ENCODE data around the gene XKRX.
A peak's percentile ranks its signal among the peaks of the same experiment; 100 is the strongest.

XKRX gene

DNA sequence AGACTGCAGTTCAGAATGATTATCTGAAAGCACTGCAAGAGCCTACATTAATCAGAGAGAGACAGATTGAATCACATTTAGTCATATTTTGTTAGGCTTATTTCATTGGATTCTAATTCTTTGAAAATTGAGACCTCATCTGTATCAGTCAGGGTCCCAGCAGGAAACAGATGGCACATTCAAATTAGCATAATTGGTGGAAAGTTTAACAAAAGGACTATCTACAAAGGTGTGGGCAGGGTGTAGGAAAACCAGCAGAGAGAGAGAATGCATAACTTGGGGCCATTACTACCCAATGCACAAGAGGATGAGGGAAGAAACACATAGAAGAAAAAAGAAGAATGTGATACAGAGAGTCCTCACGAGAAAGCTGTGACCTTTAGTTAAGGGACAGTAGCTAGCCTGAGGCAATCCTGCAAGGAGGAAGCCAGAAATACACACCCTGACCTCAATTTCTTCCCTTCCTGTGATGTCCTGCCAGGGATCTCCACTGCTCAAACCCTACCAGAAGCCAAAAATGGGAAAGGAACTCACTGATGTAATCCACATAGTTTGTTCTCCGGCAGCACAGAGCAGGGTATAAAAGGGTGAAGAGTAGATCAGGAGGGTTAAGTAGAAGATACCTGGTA lies 17.7 kb upstream of the XKRX start:
- no peak for TF ChIP-seq PAX5 (IDR thresholded peaks at IDR 0.05; ENCODE audit: insufficient read depth, low read length, severe bottlenecking)
- no peak for TF ChIP-seq POLR2AphosphoS5 (IDR thresholded peaks at IDR 0.05; ENCODE audit: low read depth, low read length)
- no peak for TF ChIP-seq SPI1 (IDR thresholded peaks at IDR 0.05; ENCODE audit: low read depth, low read length)
- no peak for TF ChIP-seq TAF1 (IDR thresholded peaks at IDR 0.05; ENCODE audit: low read depth, low read length)
- no peak for TF ChIP-seq POU2F2 (IDR thresholded peaks at IDR 0.05; ENCODE audit: low read depth, low read length)
- TF ChIP-seq POLR2A (IDR thresholded peaks at IDR 0.05; ENCODE audit: low read depth, low read length) = no peak
- no peak for FAIRE-seq
- no peak for DNase-seq (ENCODE audit: insufficient read length, low spot score)

GRCh38 chrX:100944601-100945000 lies 15.9 kb upstream of the XKRX start:
- TF ChIP-seq SPI1 (IDR thresholded peaks at IDR 0.05; ENCODE audit: low read depth, low read length) (no peak), POLR2AphosphoS5 (IDR thresholded peaks at IDR 0.05; ENCODE audit: low read depth, low read length) (no peak), POLR2A (IDR thresholded peaks at IDR 0.05; ENCODE audit: low read depth, low read length) (no peak), POU2F2 (IDR thresholded peaks at IDR 0.05; ENCODE audit: low read depth, low read length) (no peak), TAF1 (IDR thresholded peaks at IDR 0.05; ENCODE audit: low read depth, low read length) (no peak), PAX5 (IDR thresholded peaks at IDR 0.05; ENCODE audit: insufficient read depth, low read length, severe bottlenecking) (no peak)
- DNase-seq (ENCODE audit: insufficient read length, low spot score) (no peak), FAIRE-seq (no peak)

- TF ChIP-seq SPI1 (IDR thresholded peaks at IDR 0.05; ENCODE audit: low read depth, low read length) (no peak), POLR2AphosphoS5 (IDR thresholded peaks at IDR 0.05; ENCODE audit: low read depth, low read length) (no peak), POLR2A (IDR thresholded peaks at IDR 0.05; ENCODE audit: low read depth, low read length) (no peak), PAX5 (IDR thresholded peaks at IDR 0.05; ENCODE audit: insufficient read depth, low read length, severe bottlenecking) (no peak), POU2F2 (IDR thresholded peaks at IDR 0.05; ENCODE audit: low read depth, low read length) (no peak), TAF1 (IDR thresholded peaks at IDR 0.05; ENCODE audit: low read depth, low read length) (no peak)
- FAIRE-seq = peak; percentile 16
- no peak for DNase-seq (ENCODE audit: insufficient read length, low spot score)
These were observed 10.6 kb upstream of the XKRX start for GRCh38 chrX:100939333-100939732.

DNA sequence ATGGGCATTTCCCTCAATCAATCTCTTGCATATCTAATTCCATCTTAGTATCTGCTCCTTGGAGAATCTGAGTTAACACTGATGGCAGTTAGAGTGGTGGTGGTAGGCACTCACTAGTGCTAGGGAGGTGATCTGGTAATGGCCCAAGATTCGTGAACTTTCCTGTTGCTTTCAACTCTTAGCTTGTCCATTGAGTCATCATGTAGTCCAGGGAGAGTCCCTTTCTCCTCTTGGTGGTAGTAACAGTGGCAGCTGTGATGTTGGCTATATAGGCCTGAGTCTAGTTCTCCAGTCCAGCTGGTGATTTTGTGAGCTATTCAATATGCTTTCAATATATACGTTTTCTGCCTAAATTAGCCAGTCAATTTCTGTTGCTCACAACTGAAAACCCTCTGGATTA lies 7.0 kb upstream of the XKRX start:
- TF ChIP-seq POU2F2 (IDR thresholded peaks at IDR 0.05; ENCODE audit: low read depth, low read length) (no peak), SPI1 (IDR thresholded peaks at IDR 0.05; ENCODE audit: low read depth, low read length) (no peak), POLR2A (IDR thresholded peaks at IDR 0.05; ENCODE audit: low read depth, low read length) (no peak), TAF1 (IDR thresholded peaks at IDR 0.05; ENCODE audit: low read depth, low read length) (no peak), POLR2AphosphoS5 (IDR thresholded peaks at IDR 0.05; ENCODE audit: low read depth, low read length) (no peak), PAX5 (IDR thresholded peaks at IDR 0.05; ENCODE audit: insufficient read depth, low read length, severe bottlenecking) (no peak)
- DNase-seq (ENCODE audit: insufficient read length, low spot score) (no peak), FAIRE-seq (no peak)

- no peak for TF ChIP-seq PAX5 (IDR thresholded peaks at IDR 0.05; ENCODE audit: insufficient read depth, low read length, severe bottlenecking)
- no peak for TF ChIP-seq POLR2AphosphoS5 (IDR thresholded peaks at IDR 0.05; ENCODE audit: low read depth, low read length)
- TF ChIP-seq SPI1 (IDR thresholded peaks at IDR 0.05; ENCODE audit: low read depth, low read length) = no peak
- TF ChIP-seq TAF1 (IDR thresholded peaks at IDR 0.05; ENCODE audit: low read depth, low read length) = no peak
- no peak for TF ChIP-seq POU2F2 (IDR thresholded peaks at IDR 0.05; ENCODE audit: low read depth, low read length)
- no peak for TF ChIP-seq POLR2A (IDR thresholded peaks at IDR 0.05; ENCODE audit: low read depth, low read length)
- FAIRE-seq = no peak
- no peak for DNase-seq (ENCODE audit: insufficient read length, low spot score)
These were observed 3.2 kb upstream of the XKRX start for GRCh38 chrX:100931925-100932285.

DNA sequence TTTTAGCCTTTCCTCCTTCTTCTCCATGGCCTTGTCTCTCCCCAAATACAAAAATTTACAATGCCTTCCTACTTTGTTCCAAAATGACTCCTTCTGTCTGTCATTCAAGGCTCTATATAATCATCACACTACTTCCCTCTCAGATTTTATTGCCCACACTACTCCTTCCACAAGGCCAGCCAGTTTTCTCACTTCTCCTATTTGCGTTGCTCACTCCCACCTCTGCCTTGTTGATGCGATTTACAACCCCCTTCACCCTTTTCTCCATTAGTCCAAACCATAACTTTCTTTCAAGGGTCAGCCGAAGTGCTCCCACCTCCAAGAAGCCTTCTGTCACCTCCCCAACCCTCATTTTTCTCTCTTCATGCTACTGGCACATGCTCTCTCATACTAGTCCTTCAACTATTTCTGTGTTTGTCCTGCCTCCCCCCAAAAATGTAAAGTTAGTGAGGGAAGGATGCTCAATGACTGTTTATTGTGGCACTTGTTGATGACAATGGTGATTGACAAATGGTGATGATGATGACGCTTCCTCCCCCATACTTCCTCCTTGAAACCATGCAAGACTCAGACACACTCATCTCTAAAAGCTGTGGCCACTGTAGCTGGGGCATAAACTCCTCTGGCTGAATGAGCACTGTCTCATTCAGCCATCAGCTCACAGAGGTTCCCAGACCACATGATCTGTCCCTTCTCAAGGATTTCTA lies 2.7 kb upstream of the XKRX start:
- peak; percentile 93 for FAIRE-seq
- TF ChIP-seq POU2F2 (IDR thresholded peaks at IDR 0.05; ENCODE audit: low read depth, low read length) (no peak), POLR2A (IDR thresholded peaks at IDR 0.05; ENCODE audit: low read depth, low read length) (no peak), TAF1 (IDR thresholded peaks at IDR 0.05; ENCODE audit: low read depth, low read length) (no peak), SPI1 (IDR thresholded peaks at IDR 0.05; ENCODE audit: low read depth, low read length) (peak; percentile 79), POLR2AphosphoS5 (IDR thresholded peaks at IDR 0.05; ENCODE audit: low read depth, low read length) (no peak)
- DNase-seq (ENCODE audit: insufficient read length, low spot score) = peak; percentile 11

- FAIRE-seq = no peak
- TF ChIP-seq SPI1 (IDR thresholded peaks at IDR 0.05; ENCODE audit: low read depth, low read length) (no peak), PAX5 (IDR thresholded peaks at IDR 0.05; ENCODE audit: insufficient read depth, low read length, severe bottlenecking) (no peak), TAF1 (IDR thresholded peaks at IDR 0.05; ENCODE audit: low read depth, low read length) (no peak), POLR2A (IDR thresholded peaks at IDR 0.05; ENCODE audit: low read depth, low read length) (no peak), POU2F2 (IDR thresholded peaks at IDR 0.05; ENCODE audit: low read depth, low read length) (no peak), POLR2AphosphoS5 (IDR thresholded peaks at IDR 0.05; ENCODE audit: low read depth, low read length) (no peak)
- DNase-seq (ENCODE audit: insufficient read length, low spot score) = no peak
These were observed 2.3 kb downstream of the XKRX start for GRCh38 chrX:100926453-100926852.

DNA sequence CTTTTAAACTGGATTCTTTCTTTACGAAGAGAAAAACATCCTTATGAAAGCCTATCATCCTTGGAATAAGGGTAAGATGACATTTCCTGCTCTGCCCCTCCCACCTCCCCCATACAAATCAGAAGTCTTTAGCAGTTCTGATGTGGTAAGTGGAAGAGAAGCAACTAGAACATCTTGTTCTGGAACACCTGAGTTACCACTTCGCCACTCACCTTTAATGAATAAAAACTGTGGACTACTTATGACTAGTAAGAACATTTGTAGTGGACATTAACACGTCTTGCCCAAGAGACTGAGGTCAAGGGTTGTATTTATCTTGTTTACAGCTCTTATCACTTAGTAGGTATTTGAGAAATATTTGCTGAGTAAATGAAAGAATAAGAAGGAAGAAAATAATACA lies 4.3 kb downstream of the XKRX start:
- FAIRE-seq = no peak
- TF ChIP-seq TAF1 (IDR thresholded peaks at IDR 0.05; ENCODE audit: low read depth, low read length) (no peak), POLR2A (IDR thresholded peaks at IDR 0.05; ENCODE audit: low read depth, low read length) (no peak), PAX5 (IDR thresholded peaks at IDR 0.05; ENCODE audit: insufficient read depth, low read length, severe bottlenecking) (no peak), POLR2AphosphoS5 (IDR thresholded peaks at IDR 0.05; ENCODE audit: low read depth, low read length) (no peak), SPI1 (IDR thresholded peaks at IDR 0.05; ENCODE audit: low read depth, low read length) (no peak), POU2F2 (IDR thresholded peaks at IDR 0.05; ENCODE audit: low read depth, low read length) (no peak)
- no peak for DNase-seq (ENCODE audit: insufficient read length, low spot score)

- FAIRE-seq = no peak
- DNase-seq (ENCODE audit: insufficient read length, low spot score) = no peak
These were observed 13.2 kb downstream of the XKRX start for GRCh38 chrX:100915562-100915961.

More at GRCh38 chrX:100915562-100915961, 13.2 kb downstream of the XKRX start:
- TF ChIP-seq TAF1 (IDR thresholded peaks at IDR 0.05; ENCODE audit: low read depth, low read length) (no peak), POLR2A (IDR thresholded peaks at IDR 0.05; ENCODE audit: low read depth, low read length) (no peak), POU2F2 (IDR thresholded peaks at IDR 0.05; ENCODE audit: low read depth, low read length) (no peak), PAX5 (IDR thresholded peaks at IDR 0.05; ENCODE audit: insufficient read depth, low read length, severe bottlenecking) (no peak), POLR2AphosphoS5 (IDR thresholded peaks at IDR 0.05; ENCODE audit: low read depth, low read length) (no peak), SPI1 (IDR thresholded peaks at IDR 0.05; ENCODE audit: low read depth, low read length) (no peak)
